Sigmoid colon (tissue), 4 donors: ENCODE results near the gene TNNI2.

Source experiments
- EP300 ChIP-seq, 4 donors: sonication (generic); formaldehyde crosslinking; IDR thresholded peaks; one replicate each; pipeline ENCODE4 v1.6.1; 2017; ENCODE audit warnings: antibody characterized with exemption in 4 of 4
- POLR2A ChIP-seq, 2 donors: fragments of 450-650 bp; IDR thresholded peaks; one replicate each; pipeline ENCODE4 v1.6.1; 2016; ENCODE audit warnings: antibody characterized with exemption in 2 of 2, mild to moderate bottlenecking in 2 of 2, moderate library complexity in 2 of 2
- POLR2AphosphoS5 ChIP-seq, 4 donors: sonication (generic); formaldehyde crosslinking; IDR thresholded peaks; one replicate each; pipeline ENCODE4 v1.6.1; 2017; ENCODE audit warnings: antibody characterized with exemption in 4 of 4
- TF ChIP-seq, protein P1 (sequence below), 4 experiments: fragments of 450-650 bp in 3 of 4; fragments of 200-600 bp in 1 of 4; IDR thresholded peaks; one replicate each; pipeline ENCODE4 v1.5.1; 2016 to 2019; ENCODE audit warnings: antibody characterized with exemption in 4 of 4, mild to moderate bottlenecking in 3 of 4, moderate library complexity in 2 of 4

DNA sequence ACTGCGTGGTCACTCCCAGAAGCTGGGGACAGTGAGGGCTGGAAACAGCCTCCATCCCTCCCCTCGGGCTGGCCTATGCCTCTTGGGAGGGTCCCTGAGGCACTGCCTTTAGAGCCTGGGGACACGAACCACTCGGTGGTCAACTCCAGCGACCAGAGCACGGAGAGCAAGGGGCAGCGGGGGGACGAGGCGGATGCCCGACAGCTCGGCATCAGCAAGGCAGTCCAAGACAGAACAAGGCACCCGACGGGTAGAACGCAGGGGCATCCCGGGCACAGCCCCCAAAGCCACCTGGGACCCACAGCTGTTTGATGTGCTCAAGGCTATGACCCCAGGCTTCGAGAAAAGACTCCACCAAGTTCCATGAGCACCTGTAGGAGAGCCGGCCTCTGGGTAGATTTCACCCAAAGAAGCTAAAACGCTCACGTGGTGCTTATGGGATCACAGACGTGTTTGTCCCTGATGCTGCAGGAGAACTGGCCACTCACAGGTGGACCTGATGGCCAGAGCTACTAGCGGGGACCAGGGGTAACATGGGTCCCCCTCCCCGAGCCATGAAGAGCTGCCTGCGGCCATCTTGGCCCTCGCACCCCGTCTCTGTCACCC, 13.6 kb downstream of the TNNI2 start:
- no peak for TF ChIP-seq POLR2A (IDR thresholded peaks at IDR 0.05)
- TF ChIP-seq, protein P1, sequence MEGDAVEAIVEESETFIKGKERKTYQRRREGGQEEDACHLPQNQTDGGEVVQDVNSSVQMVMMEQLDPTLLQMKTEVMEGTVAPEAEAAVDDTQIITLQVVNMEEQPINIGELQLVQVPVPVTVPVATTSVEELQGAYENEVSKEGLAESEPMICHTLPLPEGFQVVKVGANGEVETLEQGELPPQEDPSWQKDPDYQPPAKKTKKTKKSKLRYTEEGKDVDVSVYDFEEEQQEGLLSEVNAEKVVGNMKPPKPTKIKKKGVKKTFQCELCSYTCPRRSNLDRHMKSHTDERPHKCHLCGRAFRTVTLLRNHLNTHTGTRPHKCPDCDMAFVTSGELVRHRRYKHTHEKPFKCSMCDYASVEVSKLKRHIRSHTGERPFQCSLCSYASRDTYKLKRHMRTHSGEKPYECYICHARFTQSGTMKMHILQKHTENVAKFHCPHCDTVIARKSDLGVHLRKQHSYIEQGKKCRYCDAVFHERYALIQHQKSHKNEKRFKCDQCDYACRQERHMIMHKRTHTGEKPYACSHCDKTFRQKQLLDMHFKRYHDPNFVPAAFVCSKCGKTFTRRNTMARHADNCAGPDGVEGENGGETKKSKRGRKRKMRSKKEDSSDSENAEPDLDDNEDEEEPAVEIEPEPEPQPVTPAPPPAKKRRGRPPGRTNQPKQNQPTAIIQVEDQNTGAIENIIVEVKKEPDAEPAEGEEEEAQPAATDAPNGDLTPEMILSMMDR (IDR thresholded peaks at IDR 0.05) = no peak
- TF ChIP-seq EP300 (IDR thresholded peaks at IDR 0.05) = no peak
- TF ChIP-seq POLR2AphosphoS5 (IDR thresholded peaks at IDR 0.05) = no peak
